RWPE2 (cell line): Measurements from ENCODE around the gene KRT86.
A peak's percentile ranks its signal among the peaks of the same experiment; 100 is the strongest.

ENCODE experiments used
- ATAC-seq: fragments of 200-7000 bp; cut with Tn5 transposase; 3 replicates; pipeline ENCODE4 v1.9.1; 2021; ENCODE audit warnings: low read depth
- DNase-seq: peaks from one replicate; pipeline ENCODE4 v3.0.0-alpha.2; 2020; ENCODE audit warnings: low spot score
- H3K27ac ChIP-seq: fragments of 450-650 bp; 2 replicates; pipeline ENCODE4 v1.5.1; 2017; ENCODE audit warnings: mild to moderate bottlenecking; ENCODE audit not compliant: poor library complexity, severe bottlenecking
- H3K27me3 ChIP-seq: fragments of 250-450 bp; sonication (Bioruptor Pico); 2 replicates; pipeline ENCODE4 v1.5.1; 2021; ENCODE audit warnings: mild to moderate bottlenecking, moderate library complexity; ENCODE audit not compliant: insufficient read depth, poor library complexity, severe bottlenecking
- H3K36me3 ChIP-seq: fragments of 250-450 bp; sonication (Bioruptor Pico); 2 replicates; pipeline ENCODE4 v1.5.1; 2020; ENCODE audit warnings: low read depth, mild to moderate bottlenecking, moderate library complexity
- H3K4me1 ChIP-seq: fragments of 250-450 bp; sonication (Bioruptor Pico); 2 replicates; pipeline ENCODE4 v1.5.1; 2021; ENCODE audit warnings: mild to moderate bottlenecking, moderate library complexity; ENCODE audit not compliant: insufficient read depth, poor library complexity, severe bottlenecking
- H3K4me3 ChIP-seq: fragments of 250-450 bp; sonication (Bioruptor Pico); 2 replicates; pipeline ENCODE4 v1.5.1; 2021; ENCODE audit warnings: mild to moderate bottlenecking, moderate library complexity; ENCODE audit not compliant: severe bottlenecking
- H3K9me3 ChIP-seq: fragments of 250-450 bp; sonication (Bioruptor Pico); 2 replicates; pipeline ENCODE4 v1.5.1; 2021; ENCODE audit warnings: mild to moderate bottlenecking, moderate library complexity; ENCODE audit not compliant: severe bottlenecking
- CTCF ChIP-seq: fragments of 450-650 bp; IDR thresholded peaks from one replicate; pipeline ENCODE4 v1.5.1; 2017; ENCODE audit warnings: mild to moderate bottlenecking, moderate library complexity; ENCODE audit not compliant: poor library complexity, severe bottlenecking

KRT86 gene

GRCh38 chr12:52323416-52324152 lies 49.1 kb downstream of the KRT86 start:
- H3K4me1 ChIP-seq = no peaks in the 10 kb centered on the region
- H3K36me3 ChIP-seq = no peaks in the 10 kb centered on the region
- H3K4me3 ChIP-seq = no peak overlapping the region
- H3K27me3 ChIP-seq = no peaks in the 10 kb centered on the region
- ATAC-seq (no peak), DNase-seq (no peak)
- H3K27ac ChIP-seq = no peak overlapping the region
- H3K9me3 ChIP-seq = no peaks in the 10 kb centered on the region
- TF ChIP-seq CTCF = no peak

GRCh38 chr12:52324153-52324444 lies 49.7 kb downstream of the KRT86 start:
- TF ChIP-seq CTCF = no peak
- H3K4me3 ChIP-seq = no peak overlapping the region
- H3K27me3 ChIP-seq = no peaks in the 10 kb centered on the region
- H3K27ac ChIP-seq = no peak overlapping the region
- no peaks in the 10 kb centered on the region for H3K4me1 ChIP-seq
- ATAC-seq = no peak
- no peaks in the 10 kb centered on the region for H3K36me3 ChIP-seq
- no peaks in the 10 kb centered on the region for H3K9me3 ChIP-seq
- DNase-seq = peak; percentile 16

DNA sequence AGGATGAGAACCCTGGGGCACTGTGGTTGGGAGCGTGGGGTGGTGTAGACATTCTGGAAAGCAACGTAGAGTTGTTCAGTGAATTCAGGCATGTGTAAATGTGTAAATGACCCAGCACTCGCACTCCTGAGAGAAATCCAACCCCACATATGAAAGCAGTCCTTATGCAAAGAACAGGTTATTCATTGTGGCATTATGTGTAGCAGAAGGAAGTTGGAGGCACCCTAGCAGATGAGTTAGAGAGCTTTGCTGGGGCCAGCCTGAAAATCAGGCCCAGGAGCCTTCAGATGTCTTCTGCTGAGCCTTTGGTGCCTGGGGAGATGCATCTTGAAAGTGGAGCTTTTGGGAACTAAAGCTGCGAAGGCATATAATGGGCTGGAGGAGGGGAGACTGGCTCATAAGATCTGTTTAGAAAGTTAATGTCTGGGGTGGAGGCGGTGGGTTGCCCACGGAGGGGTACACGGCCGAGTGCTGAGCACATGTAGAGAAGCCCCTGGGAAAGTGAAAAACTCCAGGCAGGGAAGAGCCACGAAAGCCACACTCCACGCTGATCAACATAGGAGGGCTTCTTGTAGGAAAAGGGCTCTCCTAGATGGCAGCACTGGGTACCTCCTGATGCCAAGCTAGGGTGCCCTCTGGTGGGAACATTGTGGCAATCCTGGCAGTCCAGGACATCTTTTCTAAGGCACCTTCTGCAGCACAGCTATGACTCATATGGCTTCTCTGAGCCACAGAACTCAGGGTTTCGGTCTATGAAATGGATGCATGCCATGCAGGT lies 52.8 kb downstream of the KRT86 start:
- Histone ChIP-seq H3K36me3 (no peaks in the 10 kb centered on the region), H3K27me3 (no peaks in the 10 kb centered on the region), H3K4me3 (no peak overlapping the region), H3K27ac (peak overlapping the region; percentile 17), H3K9me3 (no peaks in the 10 kb centered on the region), H3K4me1 (no peaks in the 10 kb centered on the region)
- peak; percentile 98 for TF ChIP-seq CTCF
- DNase-seq (peak; percentile 86), ATAC-seq (peak; percentile 95)

GRCh38 chr12:52327830-52328500 lies 53.5 kb downstream of the KRT86 start:
- Histone ChIP-seq H3K4me3 (no peak overlapping the region), H3K9me3 (no peaks in the 10 kb centered on the region), H3K27me3 (no peaks in the 10 kb centered on the region), H3K36me3 (no peaks in the 10 kb centered on the region), H3K4me1 (no peaks in the 10 kb centered on the region), H3K27ac (peak overlapping the region; percentile 17)
- DNase-seq (no peak), ATAC-seq (no peak)
- TF ChIP-seq CTCF = peak; percentile 64
